GM18511 (cell line): ENCODE results near the gene NLE1.
"Not testable (repeated sequence)": the region's sequence is repeated elsewhere in the genome, so short reads cannot be mapped to it uniquely, and the experiment has no call there.

ENCODE experiments used
- ATAC-seq: cut with Tn5 transposase; IDR thresholded peaks from one replicate; pipeline ENCODE4 v1.9.1; 2021; ENCODE audit warnings: mild to moderate bottlenecking, moderate library complexity; ENCODE audit not compliant: unreplicated experiment

NLE1 gene

GRCh38 chr17:35129973-35130351 is 12.1 kb downstream of the NLE1 start:
- no peak for ATAC-seq

GRCh38 chr17:35129154-35129972 is 12.7 kb downstream of the NLE1 start:
- ATAC-seq = no peak

GRCh38 chr17:35127751-35128514 is 14.2 kb downstream of the NLE1 start:
- ATAC-seq = no peak

GRCh38 chr17:35121315-35121714 is 20.8 kb downstream of the NLE1 start, which contains the start of gene FNDC8:
FNDC8 (plus strand) TSS chr17:35121615; CDS start chr17:35121694, 79 bp downstream.
- no peak for ATAC-seq

GRCh38 chr17:35119370-35120165 is 22.5 kb downstream of the NLE1 start, which contains the start of gene RAD51D:
RAD51D (minus strand) TSS chr17:35119860; CDS start chr17:35119613, 247 bp downstream.
- ATAC-seq = peak; percentile 90

- no peak for ATAC-seq
Observed at GRCh38 chr17:35117984-35118383, 24.1 kb downstream of the NLE1 start.

- no peak for ATAC-seq
Observed at GRCh38 chr17:35116845-35117244, 25.3 kb downstream of the NLE1 start.

- not testable (repeated sequence) for ATAC-seq
Observed at GRCh38 chr17:35110791-35111190, 31.3 kb downstream of the NLE1 start.

- ATAC-seq = no peak
Observed at GRCh38 chr17:35104844-35105450, 37.2 kb downstream of the NLE1 start.

- ATAC-seq = no peak
Observed at GRCh38 chr17:35103271-35103670, 38.8 kb downstream of the NLE1 start.

- ATAC-seq = no peak
Observed at GRCh38 chr17:35101725-35102124, 40.4 kb downstream of the NLE1 start.

GRCh38 chr17:35101036-35101435 is 41.1 kb downstream of the NLE1 start:
- no peak for ATAC-seq

GRCh38 chr17:35099908-35100307 is 42.2 kb downstream of the NLE1 start:
- no peak for ATAC-seq

- no peak for ATAC-seq
Observed at GRCh38 chr17:35097776-35098175, 44.3 kb downstream of the NLE1 start.

- no peak for ATAC-seq
Observed at GRCh38 chr17:35095741-35096140, 46.4 kb downstream of the NLE1 start.

- no peak for ATAC-seq
Observed at GRCh38 chr17:35094902-35095301, 47.2 kb downstream of the NLE1 start.

GRCh38 chr17:35090707-35091106 is 51.4 kb downstream of the NLE1 start:
- not testable (repeated sequence) for ATAC-seq

GRCh38 chr17:35089586-35090296 is 52.4 kb downstream of the NLE1 start:
- ATAC-seq = peak; percentile 29

- ATAC-seq = peak; percentile 78
Observed at GRCh38 chr17:35088881-35089585, 53.1 kb downstream of the NLE1 start.
